ENCODE measurements around the gene PLCB1. TPM values are rescaled to one million over a fixed set of nuclear protein-coding genes. Genes with fewer than 3 reads are reported as not detected.

PLCB1 gene
- total and polyA plus RNA-seq, 2 donors (not counting 1 experiment from before 2014, with no cell fraction given) = 13.4 to 23.3 TPM

GRCh38 chr20:8363970-8364733, 232.1 kb downstream of the PLCB1 start:
- Histone ChIP-seq H4K20me1 (ENCODE audit: control insufficient read depth, extremely low read depth, insufficient read depth, low read length) (no peaks in the 10 kb centered on the region), H3K27ac (ENCODE audit: insufficient read depth, low read length) (no peak overlapping the region), H2AFZ (ENCODE audit: low read length) (no peak overlapping the region), H3K4me3 (replicated peaks in 1 of 4; ENCODE audit: control extremely low read depth in 1 of 4, insufficient read depth in 1 of 4, low read depth in 3 of 4, low read length in 4 of 4) (no peak overlapping the region), H3K79me2 (ENCODE audit: control insufficient read depth, insufficient read depth, low read length) (no peaks in the 10 kb centered on the region), H3K9ac (ENCODE audit: insufficient read depth, low read length) (no peak overlapping the region), H3K36me3 (ENCODE audit: control insufficient read depth, insufficient read depth, low read length) (no peaks in the 10 kb centered on the region), H3K4me2 (ENCODE audit: extremely low read depth, insufficient read depth, low read length) (no peak overlapping the region), H3K4me1 (ENCODE audit: control insufficient read depth, extremely low read depth, insufficient read depth, low read length) (peaks cover 4% of the 10 kb centered on the region), H3K27me3 (ENCODE audit: control insufficient read depth, insufficient read depth, low read length) (no peaks in the 10 kb centered on the region), H3K9me3 (ENCODE audit: control insufficient read depth, insufficient read depth, low read depth, low read length) (no peaks in the 10 kb centered on the region)
- DNase-seq (ENCODE audit: low read depth in 2 of 2) = no peak
- TF ChIP-seq CTCF (conservative IDR thresholded peaks at IDR 0.05 in 1 of 2, IDR thresholded peaks at IDR 0.05 in 1 of 2; ENCODE audit: low read depth in 1 of 2, low read length in 2 of 2) (no peak), EZH2 (IDR thresholded peaks at IDR 0.05; ENCODE audit: low read length, missing control alignments) (no peak)

GRCh38 chr20:8364734-8365078, 232.6 kb downstream of the PLCB1 start:
- H3K36me3 ChIP-seq (ENCODE audit: control insufficient read depth, insufficient read depth, low read length) = no peaks in the 10 kb centered on the region
- H3K9ac ChIP-seq (ENCODE audit: insufficient read depth, low read length) = no peak overlapping the region
- no peaks in the 10 kb centered on the region for H3K27me3 ChIP-seq (ENCODE audit: control insufficient read depth, insufficient read depth, low read length)
- H3K4me3 ChIP-seq (replicated peaks in 1 of 4; ENCODE audit: control extremely low read depth in 1 of 4, insufficient read depth in 1 of 4, low read depth in 3 of 4, low read length in 4 of 4) = no peak overlapping the region
- H3K9me3 ChIP-seq (ENCODE audit: control insufficient read depth, insufficient read depth, low read depth, low read length) = no peaks in the 10 kb centered on the region
- no peak overlapping the region for H3K4me2 ChIP-seq (ENCODE audit: extremely low read depth, insufficient read depth, low read length)
- TF ChIP-seq CTCF (conservative IDR thresholded peaks at IDR 0.05 in 1 of 2, IDR thresholded peaks at IDR 0.05 in 1 of 2; ENCODE audit: low read depth in 1 of 2, low read length in 2 of 2) (no peak), EZH2 (IDR thresholded peaks at IDR 0.05; ENCODE audit: low read length, missing control alignments) (no peak)
- peaks cover 4% of the 10 kb centered on the region for H3K4me1 ChIP-seq (ENCODE audit: control insufficient read depth, extremely low read depth, insufficient read depth, low read length)
- H4K20me1 ChIP-seq (ENCODE audit: control insufficient read depth, extremely low read depth, insufficient read depth, low read length) = no peaks in the 10 kb centered on the region
- no peaks in the 10 kb centered on the region for H3K79me2 ChIP-seq (ENCODE audit: control insufficient read depth, insufficient read depth, low read length)
- no peak overlapping the region for H3K27ac ChIP-seq (ENCODE audit: insufficient read depth, low read length)
- H2AFZ ChIP-seq (ENCODE audit: low read length) = no peak overlapping the region
- DNase-seq (ENCODE audit: low read depth in 2 of 2) = no peak

- no peak for DNase-seq (ENCODE audit: low read depth in 2 of 2)
- Histone ChIP-seq H3K4me2 (ENCODE audit: extremely low read depth, insufficient read depth, low read length) (no peak overlapping the region), H3K9me3 (ENCODE audit: control insufficient read depth, insufficient read depth, low read depth, low read length) (no peaks in the 10 kb centered on the region), H3K36me3 (ENCODE audit: control insufficient read depth, insufficient read depth, low read length) (no peaks in the 10 kb centered on the region), H3K27ac (ENCODE audit: insufficient read depth, low read length) (no peak overlapping the region), H3K9ac (ENCODE audit: insufficient read depth, low read length) (no peak overlapping the region), H3K4me3 (replicated peaks in 1 of 4; ENCODE audit: control extremely low read depth in 1 of 4, insufficient read depth in 1 of 4, low read depth in 3 of 4, low read length in 4 of 4) (no peak overlapping the region), H2AFZ (ENCODE audit: low read length) (no peak overlapping the region), H3K27me3 (ENCODE audit: control insufficient read depth, insufficient read depth, low read length) (no peaks in the 10 kb centered on the region), H3K4me1 (ENCODE audit: control insufficient read depth, extremely low read depth, insufficient read depth, low read length) (no peaks in the 10 kb centered on the region), H4K20me1 (ENCODE audit: control insufficient read depth, extremely low read depth, insufficient read depth, low read length) (no peaks in the 10 kb centered on the region), H3K79me2 (ENCODE audit: control insufficient read depth, insufficient read depth, low read length) (no peaks in the 10 kb centered on the region)
- TF ChIP-seq CTCF (conservative IDR thresholded peaks at IDR 0.05 in 1 of 2, IDR thresholded peaks at IDR 0.05 in 1 of 2; ENCODE audit: low read depth in 1 of 2, low read length in 2 of 2) (no peak), EZH2 (IDR thresholded peaks at IDR 0.05; ENCODE audit: low read length, missing control alignments) (no peak)
Measured at GRCh38 chr20:8365634-8366033, 233.6 kb downstream of the PLCB1 start.
